Adrenal gland (tissue), 12 donors: ENCODE measurements around the gene FOXE3. TPM values are rescaled to one million over a fixed set of nuclear protein-coding genes. Genes with fewer than 3 reads are reported as not detected.

Experiments used
- DNase-seq, 7 donors: peaks; one replicate each; pipeline ENCODE4 v3.0.0-alpha.2; 2019 to 2020
- H3K27ac ChIP-seq, 5 donors: fragments of 200-600 bp; sonication (generic) in 4 of 5; 1 replicate in 3 of 5; 2 replicates in 2 of 5; pipeline versions ENCODE4 v1.5.1 to v1.8.0; 2016 to 2020; ENCODE audit warnings: mild to moderate bottlenecking in 1 of 5
- H3K27me3 ChIP-seq: fragments of 200-600 bp; 2 replicates; pipeline ENCODE4 v1.8.0; 2021
- H3K36me3 ChIP-seq, 2 donors: fragments of 200-600 bp; replicated peaks in 1 of 2; 1 replicate in 1 of 2; 2 replicates in 1 of 2; pipeline versions ENCODE4 v1.5.1 to v1.8.0; 2018 to 2022
- H3K4me1 ChIP-seq, 2 donors: fragments of 200-600 bp; replicated peaks in 1 of 2; 1 replicate in 1 of 2; 2 replicates in 1 of 2; pipeline versions ENCODE4 v1.5.1 to v1.8.0; 2018 to 2021
- H3K4me3 ChIP-seq, 4 donors: fragments of 200-600 bp; sonication (generic) in 3 of 4; one replicate each; pipeline ENCODE4 v1.5.1; 2016 to 2018
- H3K9me3 ChIP-seq, 3 donors: fragments of 200-600 bp; sonication (generic) in 1 of 3; replicated peaks in 1 of 3; 1 replicate in 2 of 3; 2 replicates in 1 of 3; pipeline versions ENCODE4 v1.5.1 to v1.8.0; 2016 to 2021
- CTCF ChIP-seq, 6 experiments: fragments of 450-650 bp in 4 of 6; fragments of 200-600 bp in 2 of 6; sonication (generic) in 1 of 6; IDR thresholded peaks; 1 replicate in 5 of 6; 2 replicates in 1 of 6; pipeline versions ENCODE4 v1.5.1 to v1.8.0; 2016 to 2021; ENCODE audit warnings: antibody characterized with exemption in 6 of 6, mild to moderate bottlenecking in 2 of 6, moderate library complexity in 1 of 6
- POLR2A ChIP-seq, 2 donors: fragments of 450-650 bp; IDR thresholded peaks; one replicate each; pipeline ENCODE4 v1.6.1; 2017; ENCODE audit warnings: antibody characterized with exemption in 2 of 2, mild to moderate bottlenecking in 2 of 2, moderate library complexity in 1 of 2
- WGBS, 4 donors: extraction: QIAGEN DNeasy Blood & Tissue Kit in 2 of 4; methylation state at CpG; one replicate each; pipeline versions ENCODE4 v1.1.5 to v1.1.7; 2013 to 2017; 5-methylcytosine and 5-hydroxymethylcytosine counted together
- intact Hi-C, 2 donors: fragments of 100-400 bp; cut with DNase I; formaldehyde crosslinking; loops; one replicate each; pipeline versions ENCODE4 v1.14.1 to v1.15.0; 2022 to 2023
- polyA plus RNA-seq, 3 donors: library from polyadenylated mRNA; stranded (reverse); fragments of 200-250 nt in 2 of 3; fragments of 350-450 nt in 1 of 3; fragmentation: Illumina TruSeq in 1 of 3; extraction: RNeasy Lipid Tissue Mini Kit (QIAGEN cat#74804) in 1 of 3; gene quantifications; one replicate each; pipeline ENCODE4 v1.2.3, GENCODE V29; 2013 to 2014
- total RNA-seq, 9 donors: library from RNA; depleted of rRNA in 4 of 9; stranded (reverse); fragments of >200 nt in 4 of 9; fragments of 120-200 nt in 1 of 9; fragmentation: NEBNext Ultra II Directional in 1 of 9; extraction: Animal tissue kit (Norgen Biotek cat#: 25700) in 1 of 9; gene quantifications; one replicate each; pipeline versions ENCODE4 v1.1.0 to v1.2.4, GENCODE V29; 2013 to 2023
- donor health status: healthy with polysubstance abuse.
- donor health status: Bipolar disorder and iron deficiency.
- donor health status: DM: yes; HTN: yes; CAD: no.
- donor health status: DM: no; HTN: no; CAD: no.
- donor health status: DM: no; HTN: no; CAD: no.
- donor health status: DM: yes; HTN: yes; CAD: no.

Gene FOXE3
- total and polyA plus RNA-seq, 12 donors: 0.07 TPM; not detected in 11

GRCh38 chr1:47418681-47419325, 2.7 kb downstream of the FOXE3 start:
- H3K4me3 ChIP-seq: no peak overlapping the region
- H3K27me3 ChIP-seq: peaks cover 14% of the 10 kb centered on the region
- no peaks in the 10 kb centered on the region for H3K9me3 ChIP-seq
- DNase-seq: no peak
- no peak overlapping the region for H3K27ac ChIP-seq
- no peaks in the 10 kb centered on the region for H3K36me3 ChIP-seq
- intact Hi-C loops: no loop called here
- 92 to 95% (median 93%) methylated on average over 6 of the region's 6 CpGs for WGBS, 4 donors
- TF ChIP-seq CTCF (IDR thresholded peaks at IDR 0.05) (no peak), POLR2A (IDR thresholded peaks at IDR 0.05) (no peak)
- no peaks in the 10 kb centered on the region for H3K4me1 ChIP-seq

- intact Hi-C loops: loop anchor here in 1 of 2 donors (5.0 kb wide), 1 partner anchor 228 kb away; the partner anchor contains the start of gene PDZK1IP1
- no peak for TF ChIP-seq CTCF (IDR thresholded peaks at IDR 0.05)
These were observed 4.5 kb downstream of the FOXE3 start for GRCh38 chr1:47420547-47420946.

GRCh38 chr1:47423872-47424271, 7.8 kb downstream of the FOXE3 start:
- intact Hi-C loops: loop anchor here in 1 of 2 donors (5.0 kb wide), 1 partner anchor 232 kb away; the partner anchor contains the start of gene PDZK1IP1

More at GRCh38 chr1:47420547-47420946, 4.5 kb downstream of the FOXE3 start:
- no peaks in the 10 kb centered on the region for H3K36me3 ChIP-seq
- peaks cover 14% of the 10 kb centered on the region for H3K27me3 ChIP-seq
- no peak for DNase-seq
- WGBS, 4 donors: 78 to 89% (median 86%) methylated on average over 4 of the region's 4 CpGs
- H3K4me1 ChIP-seq: no peaks in the 10 kb centered on the region
- no peaks in the 10 kb centered on the region for H3K9me3 ChIP-seq
- no peak overlapping the region for H3K27ac ChIP-seq
- H3K4me3 ChIP-seq: no peak overlapping the region

More at GRCh38 chr1:47423872-47424271, 7.8 kb downstream of the FOXE3 start:
- no peak overlapping the region for H3K4me3 ChIP-seq
- TF ChIP-seq CTCF (IDR thresholded peaks at IDR 0.05): no peak
- TF ChIP-seq POLR2A (IDR thresholded peaks at IDR 0.05): no peak
- no peaks in the 10 kb centered on the region for H3K4me1 ChIP-seq
- no peak for DNase-seq
- H3K27me3 ChIP-seq: no peaks in the 10 kb centered on the region
- 19 to 29% (median 21%) methylated on average over 2 of the region's 2 CpGs for WGBS, 4 donors
- H3K27ac ChIP-seq: no peak overlapping the region
- no peaks in the 10 kb centered on the region for H3K36me3 ChIP-seq
- H3K9me3 ChIP-seq: no peaks in the 10 kb centered on the region
